Activated T-helper 1 cell treated with anti-CD3 and anti-CD28 coated beads, Interleukin-12 subunit alpha, Interleukin-12 subunit beta, Interleukin-2, Interleukin-4 antibody, amounts not matched to agents 30 ng/mL and 10 ng/mL and 1 ng/mL, durations not matched to agents 14 hours and 24 hours and 36 hours (primary cell): ENCODE measurements around the gene CDH4. TPM values are rescaled to one million over a fixed set of nuclear protein-coding genes. Genes with fewer than 3 reads are reported as not detected.

Experiments
- DNase-seq: peaks from one replicate; pipeline ENCODE4 v3.0.0; 2021; ENCODE audit warnings: low spot score
- H3K27ac Mint-ChIP-seq: one replicate; pipeline ENCODE4 v1.8.0; 2021; ENCODE audit warnings: mild to moderate bottlenecking, mixed read lengths
- H3K27me3 Mint-ChIP-seq: one replicate; pipeline ENCODE4 v1.8.0; 2022; ENCODE audit warnings: mild to moderate bottlenecking, moderate library complexity, mixed read lengths; ENCODE audit not compliant: insufficient read depth
- H3K36me3 Mint-ChIP-seq: one replicate; pipeline ENCODE4 v1.8.0; 2021; ENCODE audit warnings: low read depth, mixed read lengths
- H3K4me1 Mint-ChIP-seq: one replicate; pipeline ENCODE4 v1.8.0; 2021; ENCODE audit warnings: low read depth, mixed read lengths
- H3K4me3 Mint-ChIP-seq: one replicate; pipeline ENCODE4 v1.8.0; 2021; ENCODE audit warnings: mild to moderate bottlenecking, moderate library complexity, mixed read lengths
- H3K9me3 Mint-ChIP-seq: one replicate; pipeline ENCODE4 v1.8.0; 2021; ENCODE audit warnings: mixed read lengths
- intact Hi-C: fragments of 100-400 bp; cut with micrococcal nuclease; formaldehyde crosslinking; loops from one replicate; pipeline ENCODE4 v1.15.1; 2024
- total RNA-seq: library from RNA; stranded (reverse); gene quantifications from 2 replicates; pipeline ENCODE4 v1.2.3, GENCODE V29; 2022

Gene CDH4
- total RNA-seq, 1 donor from 2014 or later, result not detected

- Mint-ChIP-seq H3K4me3 (no peak overlapping the region), H3K36me3 (no peaks in the 10 kb centered on the region), H3K27ac (no peak overlapping the region), H3K27me3 (no peaks in the 10 kb centered on the region), H3K9me3 (no peaks in the 10 kb centered on the region), H3K4me1 (no peaks in the 10 kb centered on the region)
- no peak for DNase-seq
- intact Hi-C loops, result no loop called here
Measured at GRCh38 chr20:61301711-61302525, 49.9 kb downstream of the CDH4 start.

GRCh38 chr20:61303217-61303616, 51.2 kb downstream of the CDH4 start:
- Mint-ChIP-seq H3K4me1 (no peaks in the 10 kb centered on the region), H3K27me3 (no peaks in the 10 kb centered on the region)

GRCh38 chr20:61303675-61304074, 51.6 kb downstream of the CDH4 start:
- DNase-seq, result no peak
- intact Hi-C loops, result no loop called here
- Mint-ChIP-seq H3K9me3 (no peaks in the 10 kb centered on the region), H3K27ac (no peak overlapping the region), H3K4me1 (no peaks in the 10 kb centered on the region), H3K27me3 (no peaks in the 10 kb centered on the region), H3K4me3 (no peak overlapping the region), H3K36me3 (no peaks in the 10 kb centered on the region)

More at GRCh38 chr20:61303217-61303616, 51.2 kb downstream of the CDH4 start:
- no peaks in the 10 kb centered on the region for H3K36me3 Mint-ChIP-seq
- intact Hi-C loops, result no loop called here
- no peak overlapping the region for H3K27ac Mint-ChIP-seq
- H3K4me3 Mint-ChIP-seq, result no peak overlapping the region
- DNase-seq, result no peak
- no peaks in the 10 kb centered on the region for H3K9me3 Mint-ChIP-seq

GRCh38 chr20:61304750-61305149, 52.7 kb downstream of the CDH4 start:
- DNase-seq, result no peak
- Mint-ChIP-seq H3K27ac (no peak overlapping the region), H3K4me3 (no peak overlapping the region), H3K9me3 (no peaks in the 10 kb centered on the region), H3K27me3 (no peaks in the 10 kb centered on the region), H3K4me1 (no peaks in the 10 kb centered on the region), H3K36me3 (no peaks in the 10 kb centered on the region)
- intact Hi-C loops, result no loop called here

DNA sequence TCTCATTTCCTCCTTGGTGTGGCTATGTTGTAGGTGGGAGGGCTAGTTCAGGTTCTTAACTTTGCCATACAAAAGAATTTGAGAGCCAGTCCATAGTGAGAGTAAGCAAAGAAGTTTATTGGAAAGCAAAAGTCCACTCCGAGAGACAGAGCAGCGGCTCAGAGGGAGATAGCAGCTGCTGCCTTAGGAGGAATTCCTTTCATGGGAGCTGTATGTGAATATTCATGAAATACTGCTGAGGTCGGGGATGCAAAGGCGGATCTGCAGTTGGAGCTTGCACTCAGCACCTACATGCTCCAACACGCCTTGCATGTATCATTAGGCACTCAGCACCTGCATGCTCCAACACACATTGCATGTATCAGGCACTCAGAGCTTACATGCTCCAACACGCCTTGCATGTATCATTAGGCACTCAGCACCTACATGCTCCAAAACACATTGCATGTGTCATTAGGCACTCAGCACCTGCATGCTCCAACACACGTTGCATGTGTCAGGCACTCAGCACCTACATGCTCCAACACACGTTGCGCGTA, 54.9 kb downstream of the CDH4 start:
- DNase-seq, result no peak
- intact Hi-C loops, result no loop called here
- no peaks in the 10 kb centered on the region for H3K27me3 Mint-ChIP-seq
- H3K9me3 Mint-ChIP-seq, result peaks cover 3% of the 10 kb centered on the region
- no peaks in the 10 kb centered on the region for H3K36me3 Mint-ChIP-seq
- no peak overlapping the region for H3K27ac Mint-ChIP-seq
- H3K4me3 Mint-ChIP-seq, result no peak overlapping the region
- no peaks in the 10 kb centered on the region for H3K4me1 Mint-ChIP-seq

DNA sequence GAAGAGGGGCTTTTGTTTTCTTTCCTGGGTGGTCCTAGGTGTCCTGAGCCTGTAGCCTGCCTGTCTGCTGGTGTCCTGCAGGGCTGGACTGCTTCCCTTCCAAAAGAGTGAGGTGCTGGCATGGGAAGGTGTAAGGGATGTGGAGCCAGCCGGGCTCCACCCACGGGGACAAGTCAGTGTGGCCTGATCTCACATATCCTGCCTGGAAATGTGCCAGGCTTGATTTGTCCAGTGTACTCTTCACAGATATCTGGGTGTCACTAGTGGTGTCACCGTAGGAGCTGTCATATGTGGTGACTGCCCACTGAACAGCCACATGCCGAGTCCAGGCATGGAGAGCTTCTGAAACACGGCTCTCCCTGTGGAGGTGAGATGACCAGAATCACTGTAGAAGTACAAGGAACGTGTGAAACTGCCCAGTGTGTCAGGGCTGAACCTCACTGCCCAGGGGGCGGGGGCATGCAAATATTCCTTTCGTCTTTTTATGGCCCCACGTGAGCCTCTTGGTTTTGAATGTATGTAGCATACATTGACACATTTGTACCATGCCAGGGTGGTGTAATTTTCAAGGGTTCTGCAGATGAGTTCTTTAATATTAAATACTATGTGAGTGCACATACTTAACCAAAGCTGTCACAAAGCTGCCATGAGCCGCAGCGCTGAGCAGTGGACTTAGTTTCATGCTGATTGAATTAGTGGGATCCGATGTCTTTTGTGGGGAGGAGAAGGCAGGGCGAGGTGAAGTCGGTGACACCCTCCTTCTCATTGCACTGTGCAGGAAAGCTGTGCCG, 55.8 kb downstream of the CDH4 start:
- peaks cover 3% of the 10 kb centered on the region for H3K9me3 Mint-ChIP-seq
- intact Hi-C loops, result no loop called here
- H3K27me3 Mint-ChIP-seq, result no peaks in the 10 kb centered on the region
- H3K27ac Mint-ChIP-seq, result no peak overlapping the region
- no peak for DNase-seq
- no peaks in the 10 kb centered on the region for H3K36me3 Mint-ChIP-seq
- no peaks in the 10 kb centered on the region for H3K4me1 Mint-ChIP-seq
- H3K4me3 Mint-ChIP-seq, result no peak overlapping the region

- intact Hi-C loops, result no loop called here
- no peaks in the 10 kb centered on the region for H3K36me3 Mint-ChIP-seq
- no peak for DNase-seq
- no peaks in the 10 kb centered on the region for H3K4me1 Mint-ChIP-seq
- no peaks in the 10 kb centered on the region for H3K27me3 Mint-ChIP-seq
- no peak overlapping the region for H3K27ac Mint-ChIP-seq
- H3K4me3 Mint-ChIP-seq, result no peak overlapping the region
- peaks cover 3% of the 10 kb centered on the region for H3K9me3 Mint-ChIP-seq
Measured at GRCh38 chr20:61308477-61308774, 56.4 kb downstream of the CDH4 start.

DNA sequence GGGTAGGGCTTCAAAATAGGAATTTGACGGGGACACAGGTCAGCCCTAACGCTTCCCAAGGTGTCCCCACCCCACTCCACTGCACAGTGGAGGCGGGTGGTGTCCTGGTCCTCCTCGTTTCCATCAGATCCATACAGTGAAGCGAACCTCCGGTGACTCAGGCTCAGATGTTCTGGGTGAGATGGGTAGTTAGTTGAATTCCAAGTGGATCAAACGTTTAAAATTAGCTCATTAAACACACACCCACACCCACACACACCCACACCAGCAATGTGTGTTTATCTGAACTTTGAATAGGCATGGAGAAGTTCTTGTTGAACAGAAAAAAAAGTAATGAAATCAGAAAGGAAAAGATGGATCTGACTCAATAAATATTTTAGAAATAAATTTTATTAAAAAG, 58.9 kb downstream of the CDH4 start:
- H3K36me3 Mint-ChIP-seq, result no peaks in the 10 kb centered on the region
- H3K27me3 Mint-ChIP-seq, result no peaks in the 10 kb centered on the region
- DNase-seq, result no peak
- intact Hi-C loops, result no loop called here
- H3K4me3 Mint-ChIP-seq, result no peak overlapping the region
- H3K27ac Mint-ChIP-seq, result no peak overlapping the region
- no peaks in the 10 kb centered on the region for H3K4me1 Mint-ChIP-seq
- H3K9me3 Mint-ChIP-seq, result peaks cover 3% of the 10 kb centered on the region

DNA sequence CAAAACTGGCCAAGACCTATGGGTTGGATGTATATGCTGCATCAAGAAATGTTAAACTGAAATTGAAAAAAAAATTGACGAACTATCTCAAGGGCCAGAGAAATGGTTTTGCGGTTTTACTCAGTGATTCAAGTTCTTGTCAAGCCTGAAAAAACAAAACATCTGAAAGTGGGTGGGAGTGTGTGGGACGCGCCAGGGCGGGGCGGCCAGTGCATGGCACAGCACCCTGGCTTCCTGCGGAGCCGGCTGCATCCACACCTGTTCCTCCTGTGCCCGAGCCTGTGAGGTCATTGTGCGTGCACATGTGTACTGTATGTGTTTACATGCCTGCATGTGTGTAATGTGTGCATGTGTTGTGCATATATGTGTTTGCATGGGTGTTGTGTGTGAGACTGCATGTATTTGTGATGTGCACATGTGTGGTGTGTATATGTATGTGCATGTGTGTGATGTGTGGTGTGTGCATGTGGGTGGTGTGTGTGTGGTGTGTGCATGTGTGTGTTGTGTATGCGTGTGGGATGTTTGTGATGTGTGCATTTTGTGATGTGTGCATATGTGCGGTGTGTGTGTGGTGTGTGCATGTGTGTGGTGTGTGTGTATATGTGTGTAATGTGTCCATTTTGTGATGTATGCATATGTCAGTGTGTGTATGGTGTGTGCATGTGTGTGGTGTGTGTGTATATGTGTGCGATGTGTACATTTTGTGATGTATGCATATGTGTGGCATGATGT, 59.8 kb downstream of the CDH4 start:
- Mint-ChIP-seq H3K27ac (no peak overlapping the region), H3K4me1 (no peaks in the 10 kb centered on the region), H3K9me3 (peaks cover 3% of the 10 kb centered on the region), H3K36me3 (no peaks in the 10 kb centered on the region), H3K27me3 (no peaks in the 10 kb centered on the region), H3K4me3 (no peak overlapping the region)
- no peak for DNase-seq
- intact Hi-C loops, result no loop called here

DNA sequence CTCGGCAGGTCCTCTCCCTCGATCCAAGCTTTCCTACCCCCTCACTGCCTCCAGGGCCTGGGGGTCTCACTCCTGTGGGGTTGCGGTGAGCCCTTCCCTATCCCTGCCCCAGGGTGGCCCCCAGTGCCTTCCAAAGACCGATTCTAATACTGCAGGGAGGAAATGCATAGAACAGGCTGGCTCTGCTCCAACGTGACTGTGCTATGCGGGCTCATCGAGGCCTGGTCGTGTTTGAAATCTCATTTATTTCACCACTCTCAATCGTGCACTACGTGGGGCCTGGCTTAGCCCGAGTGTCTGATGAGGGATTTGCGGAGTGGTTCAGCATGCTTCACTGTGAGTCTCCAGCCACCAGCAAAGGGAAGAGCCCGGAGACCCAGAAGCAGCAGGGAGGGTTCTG, 60.9 kb downstream of the CDH4 start:
- DNase-seq, result no peak

DNA sequence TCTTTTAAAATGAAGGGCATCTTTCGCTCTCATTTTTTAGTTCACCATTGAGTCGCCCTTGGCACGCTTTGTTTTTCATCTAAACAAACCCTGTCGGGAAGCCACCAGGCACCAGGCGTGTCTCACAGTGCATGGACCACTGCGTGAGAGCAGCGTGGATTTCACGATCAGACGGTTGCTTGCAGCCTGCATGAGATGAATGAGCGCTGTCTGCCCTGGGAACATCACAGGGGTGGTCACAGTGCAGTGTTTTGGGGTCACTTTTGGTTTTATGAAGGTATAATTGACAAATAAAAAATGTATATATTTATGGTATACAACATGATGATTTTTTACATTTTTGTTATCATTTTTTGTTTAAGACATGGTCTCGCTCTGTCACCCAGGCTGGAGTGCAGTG, 61.3 kb downstream of the CDH4 start:
- H3K4me3 Mint-ChIP-seq, result no peak overlapping the region
- intact Hi-C loops, result no loop called here
- no peak for DNase-seq
- peaks cover 3% of the 10 kb centered on the region for H3K9me3 Mint-ChIP-seq
- no peaks in the 10 kb centered on the region for H3K36me3 Mint-ChIP-seq
- H3K4me1 Mint-ChIP-seq, result no peaks in the 10 kb centered on the region
- H3K27me3 Mint-ChIP-seq, result no peaks in the 10 kb centered on the region
- H3K27ac Mint-ChIP-seq, result no peak overlapping the region

More for the DNA sequence above, 60.9 kb downstream of the CDH4 start:
- Mint-ChIP-seq H3K36me3 (no peaks in the 10 kb centered on the region), H3K27ac (no peak overlapping the region), H3K27me3 (no peaks in the 10 kb centered on the region), H3K4me1 (no peaks in the 10 kb centered on the region), H3K4me3 (no peak overlapping the region), H3K9me3 (peaks cover 3% of the 10 kb centered on the region)
- intact Hi-C loops, result no loop called here

DNA sequence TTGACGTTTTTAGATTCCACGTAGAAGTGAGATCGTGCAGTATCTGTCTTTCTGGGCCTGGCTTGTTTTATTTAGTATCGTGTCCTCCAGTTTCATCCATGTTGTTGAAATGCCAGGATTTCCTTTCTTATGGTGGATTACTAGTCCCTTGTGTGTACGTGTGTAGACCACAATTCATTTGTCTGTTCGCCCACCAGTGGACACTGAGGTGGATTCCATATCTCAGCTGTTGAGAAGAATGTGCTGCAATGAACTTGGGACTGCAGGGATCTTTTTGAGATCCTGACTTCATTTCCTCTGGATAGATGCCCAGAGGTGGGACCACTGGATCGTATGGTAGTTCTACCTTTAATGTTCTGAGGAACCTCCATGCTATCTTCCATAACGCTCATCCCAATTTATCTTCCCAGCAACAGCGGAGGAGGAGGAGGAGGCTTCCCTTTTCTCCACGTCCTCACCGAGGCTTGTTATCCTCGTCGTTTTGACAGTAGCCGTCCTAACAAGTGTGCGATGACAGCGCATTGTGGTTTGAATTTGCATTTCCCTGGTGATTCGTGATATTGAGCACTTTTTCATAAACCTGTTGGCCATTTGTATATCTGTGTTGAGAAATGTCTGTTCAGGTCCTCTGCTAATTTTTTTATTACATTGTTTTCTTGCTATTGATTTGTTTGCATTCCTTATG, 62.4 kb downstream of the CDH4 start:
- H3K27ac Mint-ChIP-seq, result no peak overlapping the region
- DNase-seq, result no peak
- no peaks in the 10 kb centered on the region for H3K36me3 Mint-ChIP-seq
- no peak overlapping the region for H3K4me3 Mint-ChIP-seq
- H3K4me1 Mint-ChIP-seq, result no peaks in the 10 kb centered on the region
- intact Hi-C loops, result no loop called here
- H3K9me3 Mint-ChIP-seq, result peaks cover 3% of the 10 kb centered on the region
- H3K27me3 Mint-ChIP-seq, result no peaks in the 10 kb centered on the region
